ENCODE results near the gene CNTNAP2. TPM values are rescaled to one million over a fixed set of nuclear protein-coding genes. Genes with fewer than 3 reads are reported as not detected.

The CNTNAP2 gene
- total RNA-seq, 4 donors from 2014 or later = 0.29 to 0.88 (median 0.33) TPM; not detected in 1

DNA sequence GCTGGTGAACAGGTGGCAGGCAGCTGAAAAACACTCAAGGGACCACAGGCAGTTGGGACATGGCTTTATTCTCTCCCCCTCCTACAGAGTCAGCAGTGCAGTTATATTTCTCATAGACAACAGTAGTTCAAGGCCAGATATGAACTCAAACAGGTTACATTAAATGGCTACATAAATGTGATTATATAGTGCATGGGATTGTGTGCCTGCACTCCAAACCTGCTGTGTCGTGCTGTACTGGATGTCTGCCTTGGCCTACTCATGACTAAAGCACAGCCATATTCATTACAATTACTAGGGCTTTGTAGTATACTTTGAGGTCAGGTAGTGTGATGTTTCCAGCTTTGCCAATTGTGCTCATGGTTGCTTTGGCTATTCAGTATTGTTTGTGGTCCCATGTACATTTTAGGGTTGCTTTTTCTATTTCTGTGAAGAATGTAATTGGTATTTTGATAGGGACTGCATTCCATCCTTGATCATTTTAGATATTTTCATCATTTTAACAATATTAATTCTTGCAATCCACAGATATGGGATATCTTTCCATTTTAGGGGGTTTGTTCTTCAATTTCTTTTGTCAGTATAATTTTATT, 393.6 kb downstream of the CNTNAP2 start:
- H3K36me3 ChIP-seq = no peaks in the 10 kb centered on the region
- H3K4me1 ChIP-seq = no peaks in the 10 kb centered on the region
- intact Hi-C loops (cut with DNase I) = no loop called here
- 82 to 92% methylated on average over 1 of the region's 1 CpG for WGBS, 2 donors
- no peaks in the 10 kb centered on the region for H3K27me3 ChIP-seq
- TF ChIP-seq POLR2A (IDR thresholded peaks at IDR 0.05) = no peak
- TF ChIP-seq, protein P1, sequence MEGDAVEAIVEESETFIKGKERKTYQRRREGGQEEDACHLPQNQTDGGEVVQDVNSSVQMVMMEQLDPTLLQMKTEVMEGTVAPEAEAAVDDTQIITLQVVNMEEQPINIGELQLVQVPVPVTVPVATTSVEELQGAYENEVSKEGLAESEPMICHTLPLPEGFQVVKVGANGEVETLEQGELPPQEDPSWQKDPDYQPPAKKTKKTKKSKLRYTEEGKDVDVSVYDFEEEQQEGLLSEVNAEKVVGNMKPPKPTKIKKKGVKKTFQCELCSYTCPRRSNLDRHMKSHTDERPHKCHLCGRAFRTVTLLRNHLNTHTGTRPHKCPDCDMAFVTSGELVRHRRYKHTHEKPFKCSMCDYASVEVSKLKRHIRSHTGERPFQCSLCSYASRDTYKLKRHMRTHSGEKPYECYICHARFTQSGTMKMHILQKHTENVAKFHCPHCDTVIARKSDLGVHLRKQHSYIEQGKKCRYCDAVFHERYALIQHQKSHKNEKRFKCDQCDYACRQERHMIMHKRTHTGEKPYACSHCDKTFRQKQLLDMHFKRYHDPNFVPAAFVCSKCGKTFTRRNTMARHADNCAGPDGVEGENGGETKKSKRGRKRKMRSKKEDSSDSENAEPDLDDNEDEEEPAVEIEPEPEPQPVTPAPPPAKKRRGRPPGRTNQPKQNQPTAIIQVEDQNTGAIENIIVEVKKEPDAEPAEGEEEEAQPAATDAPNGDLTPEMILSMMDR (IDR thresholded peaks at IDR 0.05) = no peak
- no peaks in the 10 kb centered on the region for H3K9me3 ChIP-seq
- no peak for DNase-seq
- no peak overlapping the region for H3K4me3 ChIP-seq (replicated peaks in 1 of 3)
- H3K27ac ChIP-seq = no peak overlapping the region

DNA sequence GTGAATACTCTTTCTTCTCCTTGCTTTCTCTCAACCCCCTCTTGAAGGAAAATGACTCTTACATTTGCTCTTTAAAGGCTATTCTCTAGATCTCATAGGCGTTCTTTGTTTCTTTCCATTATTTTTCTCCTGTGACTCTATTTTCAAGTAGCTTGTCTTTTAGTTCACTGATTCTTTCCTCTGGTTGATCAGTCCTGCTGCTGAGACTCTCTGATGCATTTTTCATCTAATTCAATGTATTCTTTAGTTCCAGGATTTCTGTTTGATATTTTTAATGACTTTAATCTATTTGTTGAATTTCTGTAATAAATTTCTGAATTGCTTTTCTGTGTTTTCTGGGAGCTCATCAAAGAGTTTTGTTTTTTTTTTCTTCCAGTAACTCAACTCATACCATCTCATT, 397.7 kb downstream of the CNTNAP2 start:
- no peaks in the 10 kb centered on the region for H3K4me1 ChIP-seq
- intact Hi-C loops (cut with DNase I) = no loop called here
- no peaks in the 10 kb centered on the region for H3K9me3 ChIP-seq
- no peak overlapping the region for H3K4me3 ChIP-seq (replicated peaks in 1 of 3)
- H3K36me3 ChIP-seq = no peaks in the 10 kb centered on the region
- H3K27ac ChIP-seq = no peak overlapping the region
- H3K27me3 ChIP-seq = no peaks in the 10 kb centered on the region
- WGBS, 2 donors = 89 to 96% methylated on average over 1 of the region's 1 CpG
- no peak for TF ChIP-seq POLR2A (IDR thresholded peaks at IDR 0.05)
- TF ChIP-seq, protein P1 (IDR thresholded peaks at IDR 0.05) = no peak
- no peak for DNase-seq

DNA sequence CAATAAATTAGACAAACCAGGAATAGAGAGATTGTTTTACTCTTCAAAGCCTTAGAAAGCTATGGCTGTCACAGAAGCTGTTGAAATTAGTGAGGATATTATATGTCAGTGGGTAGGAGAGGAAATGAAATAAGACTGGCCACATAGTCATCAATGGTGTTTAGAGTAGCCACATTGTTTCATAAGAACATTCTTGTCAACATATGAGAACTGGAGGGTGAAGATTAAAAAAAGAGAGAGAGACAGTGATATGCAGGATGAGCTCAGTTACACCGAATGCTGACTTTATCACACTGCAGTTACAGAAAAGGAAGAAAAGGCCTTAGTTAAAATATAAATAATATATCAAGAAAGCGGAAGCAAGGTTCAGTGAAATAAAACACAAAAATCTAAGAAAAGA, 412.0 kb downstream of the CNTNAP2 start:
- Histone ChIP-seq H3K4me3 (replicated peaks in 1 of 3) (no peak overlapping the region), H3K36me3 (no peaks in the 10 kb centered on the region), H3K4me1 (no peaks in the 10 kb centered on the region), H3K27me3 (no peaks in the 10 kb centered on the region), H3K9me3 (no peaks in the 10 kb centered on the region), H3K27ac (no peak overlapping the region)
- intact Hi-C loops (cut with DNase I) = no loop called here
- TF ChIP-seq, protein P1 (IDR thresholded peaks at IDR 0.05) = no peak
- TF ChIP-seq POLR2A (IDR thresholded peaks at IDR 0.05) = no peak
- WGBS, 2 donors = 82 to 89% methylated on average over 2 of the region's 2 CpGs
- no peak for DNase-seq

DNA sequence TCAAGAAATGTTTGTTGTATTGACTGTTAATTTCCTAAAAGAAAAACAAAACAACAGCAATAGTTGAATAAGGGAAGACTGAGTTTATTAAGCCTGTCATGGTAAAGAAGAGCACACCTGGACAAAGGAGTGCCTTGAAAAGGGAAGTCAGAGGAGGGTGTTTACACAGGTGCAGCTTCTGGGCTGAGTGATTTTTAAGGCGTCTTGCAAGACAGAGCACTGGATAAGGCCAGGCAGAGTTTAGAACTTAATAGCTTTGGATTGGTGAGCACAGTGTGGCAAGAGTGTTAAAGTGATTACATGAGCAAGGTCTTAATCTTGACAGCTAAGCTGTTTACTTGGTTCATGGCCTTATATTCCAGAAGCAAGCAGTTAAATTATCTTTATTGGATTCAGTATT, 423.2 kb downstream of the CNTNAP2 start:
- H3K4me1 ChIP-seq = peaks cover 16 to 17% of the 10 kb centered on the region in 2 donors
- no peaks in the 10 kb centered on the region for H3K9me3 ChIP-seq
- H3K36me3 ChIP-seq = no peaks in the 10 kb centered on the region
- peak; percentile 35 to 49 for DNase-seq
- 16 to 33% methylated on average over 1 of the region's 1 CpG for WGBS, 2 donors
- no peak overlapping the region for H3K27ac ChIP-seq
- TF ChIP-seq POLR2A (IDR thresholded peaks at IDR 0.05) = no peak
- TF ChIP-seq, protein P1 (IDR thresholded peaks at IDR 0.05) = no peak
- no peak overlapping the region for H3K4me3 ChIP-seq (replicated peaks in 1 of 3)
- intact Hi-C loops (cut with DNase I) = no loop called here
- no peaks in the 10 kb centered on the region for H3K27me3 ChIP-seq

DNA sequence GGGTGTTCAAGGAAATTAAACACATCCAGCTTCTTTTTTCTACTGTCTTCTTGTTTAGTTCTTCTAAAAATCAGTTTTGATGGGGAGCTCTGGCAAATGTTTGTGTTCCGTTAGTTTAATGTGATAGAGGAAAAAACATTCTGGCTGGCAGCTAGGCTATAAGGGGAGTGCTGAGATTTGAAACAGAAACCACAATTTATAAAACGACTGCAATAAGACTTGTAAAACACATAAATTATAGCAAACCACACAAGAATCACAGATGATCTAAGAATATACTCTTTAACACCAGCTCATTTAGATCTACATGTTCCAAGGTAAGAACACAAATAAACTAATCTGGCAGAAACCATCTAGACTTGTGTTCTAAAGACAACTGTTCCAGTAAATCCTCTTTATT, 425.5 kb downstream of the CNTNAP2 start:
- TF ChIP-seq, protein P1 (IDR thresholded peaks at IDR 0.05) = no peak
- no peak for TF ChIP-seq POLR2A (IDR thresholded peaks at IDR 0.05)
- Histone ChIP-seq H3K4me3 (replicated peaks in 1 of 3) (no peak overlapping the region), H3K36me3 (no peaks in the 10 kb centered on the region), H3K4me1 (peaks cover 16 to 17% of the 10 kb centered on the region in 2 donors), H3K9me3 (no peaks in the 10 kb centered on the region), H3K27ac (no peak overlapping the region), H3K27me3 (no peaks in the 10 kb centered on the region)
- no peak for DNase-seq
- intact Hi-C loops (cut with DNase I) = no loop called here
- WGBS, 2 donors = 45 to 63% methylated on average over 2 of the region's 2 CpGs
